Endothelial cell of umbilical vein (primary cell): ENCODE results near the gene CACNA2D2. TPM values are rescaled to one million over a fixed set of nuclear protein-coding genes. Genes with fewer than 3 reads are reported as not detected.

Experiments used
- BruUV-seq: library from RNA; stranded (reverse); fragments of 400-500 nt; replicated peaks from 2 replicates; lab custom pipeline; 2021; lab: Mats Ljungman, UMichigan
- CTCF ChIA-PET: fragments of 300-600, 350-600 bp; sonication (Branson Sonifier 250); formaldehyde crosslinking; loops from one replicate; lab custom pipeline; 2021; ENCODE audit warnings: antibody characterized with exemption, inconsistent platforms; lab: Charles Lee
- POLR2A ChIA-PET: fragments of 300-600, 350-600 bp; sonication (Branson Sonifier 250); formaldehyde crosslinking; loops from one replicate; lab custom pipeline; 2021; ENCODE audit warnings: antibody characterized with exemption, inconsistent platforms; lab: Charles Lee
- DNase-seq: peaks from one replicate; pipeline ENCODE4 v3.0.0-alpha.2; 2011; ENCODE audit warnings: low read depth, low spot score
- FAIRE-seq: peaks from 2 replicates; lab custom pipeline; 2011; peaks lifted over from hg19 to GRCh38; lab: Jason Lieb, UNC
- H2AFZ ChIP-seq: 2 replicates; pipeline ENCODE4 v1.6.0; 2012; ENCODE audit warnings: low read depth, low read length, control low read depth, inconsistent platforms
- H3K27ac ChIP-seq: 2 replicates; pipeline ENCODE4 v1.5.1; 2011; ENCODE audit warnings: low read depth, mild to moderate bottlenecking, control low read depth, low read length, moderate library complexity; ENCODE audit not compliant: insufficient read depth
- H3K27me3 ChIP-seq, 2 experiments: 2 replicates each; pipeline versions ENCODE4 v1.6.0 to v1.6.1; 2011; ENCODE audit warnings: low read length in 2 of 2, mixed read lengths in 1 of 2; ENCODE audit not compliant: control insufficient read depth in 2 of 2, insufficient read depth in 2 of 2
- H3K36me3 ChIP-seq, 2 experiments: 2 replicates in 1 of 2; 3 replicates in 1 of 2; pipeline ENCODE4 v1.5.1; 2011; ENCODE audit warnings: low read length in 2 of 2, mild to moderate bottlenecking in 1 of 2, moderate library complexity in 1 of 2; ENCODE audit not compliant: control insufficient read depth in 2 of 2, insufficient read depth in 2 of 2; ENCODE audit errors: extremely low read depth in 1 of 2
- H3K4me1 ChIP-seq: 3 replicates; pipeline ENCODE4 v1.5.1; 2011; ENCODE audit warnings: mild to moderate bottlenecking, low read length; ENCODE audit not compliant: control insufficient read depth, insufficient read depth; ENCODE audit errors: extremely low read depth
- H3K4me2 ChIP-seq: 2 replicates; pipeline ENCODE4 v1.6.1; 2011; ENCODE audit warnings: low read length, control low read depth, mixed read lengths; ENCODE audit not compliant: insufficient read depth
- H3K4me3 ChIP-seq, 3 experiments: fragments of 200-600 bp in 1 of 3; sonication (generic), shearing (Covaris generic) in 1 of 3; replicated peaks in 1 of 3; 2 replicates each; pipeline ENCODE4 v1.5.1; 2011 to 2016; ENCODE audit warnings: control low read depth in 3 of 3, low read length in 3 of 3, mild to moderate bottlenecking in 2 of 3, inconsistent platforms in 1 of 3, low read depth in 1 of 3, moderate library complexity in 1 of 3; ENCODE audit not compliant: insufficient read depth in 1 of 3
- H3K79me2 ChIP-seq: 2 replicates; pipeline ENCODE4 v1.6.0; 2012; ENCODE audit warnings: low read length, inconsistent platforms; ENCODE audit not compliant: control insufficient read depth, insufficient read depth
- H3K9ac ChIP-seq: replicated peaks from 2 replicates; pipeline ENCODE3; 2011; ENCODE audit warnings: low read length, control low read depth; ENCODE audit not compliant: insufficient read depth; ENCODE audit errors: extremely low read depth
- H3K9me1 ChIP-seq: replicated peaks from 3 replicates; pipeline ENCODE4 v1.6.0; 2011; ENCODE audit warnings: mild to moderate bottlenecking, low read length; ENCODE audit not compliant: control insufficient read depth, insufficient read depth; ENCODE audit errors: extremely low read depth
- H3K9me3 ChIP-seq: replicated peaks from 2 replicates; pipeline ENCODE4 v1.5.1; 2012; ENCODE audit warnings: low read length, inconsistent platforms; ENCODE audit not compliant: control insufficient read depth, insufficient read depth
- H4K20me1 ChIP-seq: replicated peaks from 2 replicates; pipeline ENCODE3; 2011; ENCODE audit warnings: mild to moderate bottlenecking, low read length; ENCODE audit not compliant: control insufficient read depth, insufficient read depth; ENCODE audit errors: extremely low read depth
- CTCF ChIP-seq, 2 donors: IDR thresholded peaks; 1 replicate in 1 of 2; 2 replicates in 1 of 2; pipeline ENCODE4 v1.5.1; 2011; ENCODE audit warnings: low read length in 2 of 2, mild to moderate bottlenecking in 2 of 2, moderate library complexity in 2 of 2, control low read depth in 1 of 2, inconsistent platforms in 1 of 2, low read depth in 1 of 2; ENCODE audit not compliant: insufficient read depth in 1 of 2; ENCODE audit errors: extremely low read depth in 1 of 2
- FOS ChIP-seq: IDR thresholded peaks from 2 replicates; pipeline ENCODE4 v1.6.1; 2011; ENCODE audit warnings: mild to moderate bottlenecking, low read length, moderate library complexity, borderline replicate concordance; ENCODE audit not compliant: insufficient read depth
- GATA2 ChIP-seq: IDR thresholded peaks from 2 replicates; pipeline ENCODE4 v1.7.0; 2011; ENCODE audit warnings: low read depth, mild to moderate bottlenecking, moderate library complexity, mixed read lengths, low read length; ENCODE audit not compliant: insufficient read length, insufficient read depth
- JUN ChIP-seq: IDR thresholded peaks from 2 replicates; pipeline ENCODE4 v1.6.1; 2011; ENCODE audit warnings: borderline replicate concordance, low read depth; ENCODE audit not compliant: insufficient read length, insufficient read depth
- MAX ChIP-seq: IDR thresholded peaks from 2 replicates; pipeline ENCODE4 v1.6.1; 2011; ENCODE audit not compliant: insufficient read depth, insufficient read length
- MYC ChIP-seq: IDR thresholded peaks from one replicate; pipeline ENCODE4 v1.6.1; 2011; ENCODE audit warnings: mild to moderate bottlenecking, low read depth, low read length
- POLR2A ChIP-seq: IDR thresholded peaks from 2 replicates; pipeline ENCODE4 v1.6.1; 2012; ENCODE audit warnings: low read depth, mild to moderate bottlenecking, control low read depth, low read length
- POLR2AphosphoS5 ChIP-seq: IDR thresholded peaks from 2 replicates; pipeline ENCODE4 v1.6.1; 2012; ENCODE audit warnings: low read depth, mild to moderate bottlenecking, control low read depth, low read length, moderate library complexity; ENCODE audit not compliant: insufficient read depth
- dilution Hi-C: fragments of 300-500 bp; cut with MboI; formaldehyde crosslinking; loops from one replicate; pipeline ENCODE4 v1.15.0; 2019; ENCODE audit warnings: low sequenced_read_pairs; ENCODE audit not compliant: extremely low pct_ligation_motif_present
- intact Hi-C: fragments of 100-400 bp; cut with micrococcal nuclease; formaldehyde crosslinking; loops from one replicate; pipeline ENCODE4 v1.10.0; 2022
- polyA plus RNA-seq, 4 experiments: library from polyadenylated mRNA; depleted of rRNA in 3 of 4; stranded (reverse) in 3 of 4; unstranded in 1 of 4; fragments of >200 nt; gene quantifications; 2 replicates each; pipeline versions ENCODE4 v1.2.1 to v1.2.3, GENCODE V29; 2011 to 2012; ENCODE audit warnings: missing spikeins in 1 of 4
- total RNA-seq: library from RNA; stranded (reverse); gene quantifications from 2 replicates; pipeline ENCODE4 v1.2.3, GENCODE V29; 2021

Gene CACNA2D2
- total and polyA plus RNA-seq, 2 donors (not counting 3 experiments of a cell fraction or from before 2014, with no cell fraction given): 0.15 TPM; not detected in 1

- no peaks in the 10 kb centered on the region for H3K36me3 ChIP-seq
- no TSS peak for BruUV-seq
- ChIA-PET POLR2A (interaction anchor here (0.6 kb wide), 1 partner anchor 118 kb away, joined by 3 read pairs; no protein-coding TSS in a partner anchor), CTCF (no interaction called here)
- H3K79me2 ChIP-seq: no peaks in the 10 kb centered on the region
- no peak for TF ChIP-seq FOS
- TF ChIP-seq MAX: no peak
- no peak for TF ChIP-seq CTCF (IDR thresholded peaks at IDR 0.05; ENCODE audit: extremely low read depth in 1 of 2, insufficient read depth in 1 of 2, low read depth in 1 of 2, low read length in 2 of 2)
- TF ChIP-seq GATA2: no peak
- no peak for TF ChIP-seq POLR2A
- TF ChIP-seq JUN: no peak
- no peak for TF ChIP-seq MYC
- TF ChIP-seq POLR2AphosphoS5: no peak
- H4K20me1 ChIP-seq: no peaks in the 10 kb centered on the region
- DNase-seq (no peak), FAIRE-seq (no peak)
- no peaks in the 10 kb centered on the region for H3K9me3 ChIP-seq
- H3K4me2 ChIP-seq: no peak overlapping the region
- H3K4me1 ChIP-seq: no peaks in the 10 kb centered on the region
- no peak overlapping the region for H3K4me3 ChIP-seq
- no peaks in the 10 kb centered on the region for H3K9me1 ChIP-seq
- no peak overlapping the region for H3K9ac ChIP-seq
- H3K27me3 ChIP-seq: peaks cover 0 to 1% of the 10 kb centered on the region in 2 experiments
- intact Hi-C loops (no loop called here), dilution Hi-C loops (no loop called here)
- H3K27ac ChIP-seq: no peak overlapping the region
- H2AFZ ChIP-seq: no peak overlapping the region
Observed at GRCh38 chr3:50495609-50496423, 7.6 kb downstream of the CACNA2D2 start.
